ENCODE data around the gene NTN4.
"Not testable (repeated sequence)": the region's sequence is repeated elsewhere in the genome, so short reads cannot be mapped to it uniquely, and the experiment has no call there.

The NTN4 gene

GRCh38 chr12:95710386-95710785 lies 80.2 kb downstream of the NTN4 start:
- DNase-seq (ENCODE audit: low read depth) = no peak

- DNase-seq (ENCODE audit: low read depth) = no peak
Measured at GRCh38 chr12:95709152-95709551, 81.4 kb downstream of the NTN4 start.

- DNase-seq (ENCODE audit: low read depth) = no peak
Measured at GRCh38 chr12:95705143-95705542, 85.4 kb downstream of the NTN4 start.

GRCh38 chr12:95703986-95704385 lies 86.6 kb downstream of the NTN4 start:
- DNase-seq (ENCODE audit: low read depth) = no peak

- DNase-seq (ENCODE audit: low read depth) = no peak
Measured at GRCh38 chr12:95701722-95702418, 88.7 kb downstream of the NTN4 start.

- no peak for DNase-seq (ENCODE audit: low read depth)
Measured at GRCh38 chr12:95701275-95701674, 89.3 kb downstream of the NTN4 start.

- DNase-seq (ENCODE audit: low read depth) = no peak
Measured at GRCh38 chr12:95700316-95700785, 90.2 kb downstream of the NTN4 start.

- DNase-seq (ENCODE audit: low read depth) = no peak
Measured at GRCh38 chr12:95699579-95699978, 91.0 kb downstream of the NTN4 start.

GRCh38 chr12:95694136-95694535 lies 96.4 kb downstream of the NTN4 start:
- no peak for DNase-seq (ENCODE audit: low read depth)

GRCh38 chr12:95693689-95694088 lies 96.9 kb downstream of the NTN4 start:
- no peak for DNase-seq (ENCODE audit: low read depth)

- no peak for DNase-seq (ENCODE audit: low read depth)
Measured at GRCh38 chr12:95690861-95691635, 99.5 kb downstream of the NTN4 start.

GRCh38 chr12:95687937-95688336 lies 102.6 kb downstream of the NTN4 start:
- DNase-seq (ENCODE audit: low read depth) = no peak

GRCh38 chr12:95683418-95683817 lies 107.1 kb downstream of the NTN4 start:
- no peak for DNase-seq (ENCODE audit: low read depth)

GRCh38 chr12:95681210-95681765 lies 109.3 kb downstream of the NTN4 start:
- no peak for DNase-seq (ENCODE audit: low read depth)

GRCh38 chr12:95678684-95679083 lies 111.9 kb downstream of the NTN4 start:
- no peak for DNase-seq (ENCODE audit: low read depth)

GRCh38 chr12:95677782-95678181 lies 112.8 kb downstream of the NTN4 start:
- DNase-seq (ENCODE audit: low read depth) = not testable (repeated sequence)

GRCh38 chr12:95674631-95675030 lies 115.9 kb downstream of the NTN4 start:
- DNase-seq (ENCODE audit: low read depth) = no peak

- DNase-seq (ENCODE audit: low read depth) = no peak
Measured at GRCh38 chr12:95674163-95674562, 116.4 kb downstream of the NTN4 start.

GRCh38 chr12:95673576-95673975 lies 117.0 kb downstream of the NTN4 start:
- DNase-seq (ENCODE audit: low read depth) = no peak

- no peak for DNase-seq (ENCODE audit: low read depth)
Measured at GRCh38 chr12:95672166-95672565, 118.4 kb downstream of the NTN4 start.

GRCh38 chr12:95671265-95671664 lies 119.3 kb downstream of the NTN4 start:
- no peak for DNase-seq (ENCODE audit: low read depth)

- no peak for DNase-seq (ENCODE audit: low read depth)
Measured at GRCh38 chr12:95663525-95663924, 127.0 kb downstream of the NTN4 start.

- DNase-seq (ENCODE audit: low read depth) = no peak
Measured at GRCh38 chr12:95661360-95661759, 129.2 kb downstream of the NTN4 start.
